GM12873 (cell line): Measurements from ENCODE around the gene ZFYVE9.
A peak's percentile ranks its signal among the peaks of the same experiment; 100 is the strongest.

Experiments used
- CTCF ChIP-seq: IDR thresholded peaks from 2 replicates; pipeline ENCODE4 v1.5.1; 2012; ENCODE audit warnings: low read depth, mild to moderate bottlenecking, moderate library complexity, low read length, control low read depth; ENCODE audit not compliant: insufficient read depth; ENCODE audit errors: missing control alignments

Gene ZFYVE9

GRCh38 chr1:52141513-52142219 is at the start of gene ZFYVE9:
ZFYVE9 (plus strand) TSS chr1:52142089; CDS start chr1:52233207, 91,118 bp downstream.
- peak; percentile 67 for TF ChIP-seq CTCF

DNA sequence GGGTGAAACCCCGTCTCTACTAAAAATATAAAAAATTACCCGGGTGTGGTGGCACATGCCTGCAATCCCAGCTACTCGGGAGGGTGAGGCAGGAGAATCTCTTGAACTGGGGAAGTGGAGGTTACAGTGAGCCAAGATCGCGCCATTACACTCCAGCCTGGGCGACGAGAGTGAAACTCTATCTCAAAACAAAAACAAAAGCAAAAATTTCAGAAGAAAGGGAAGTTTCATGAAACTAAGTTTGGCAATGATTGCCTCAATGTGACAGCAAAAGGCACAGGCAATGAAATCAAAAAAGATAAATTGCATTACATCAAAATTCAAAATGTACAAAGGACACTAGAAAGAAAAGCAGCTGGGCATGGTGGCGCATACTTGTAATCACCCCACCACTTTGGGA is 45.7 kb upstream of the ZFYVE9 start:
- no peak for TF ChIP-seq CTCF

DNA sequence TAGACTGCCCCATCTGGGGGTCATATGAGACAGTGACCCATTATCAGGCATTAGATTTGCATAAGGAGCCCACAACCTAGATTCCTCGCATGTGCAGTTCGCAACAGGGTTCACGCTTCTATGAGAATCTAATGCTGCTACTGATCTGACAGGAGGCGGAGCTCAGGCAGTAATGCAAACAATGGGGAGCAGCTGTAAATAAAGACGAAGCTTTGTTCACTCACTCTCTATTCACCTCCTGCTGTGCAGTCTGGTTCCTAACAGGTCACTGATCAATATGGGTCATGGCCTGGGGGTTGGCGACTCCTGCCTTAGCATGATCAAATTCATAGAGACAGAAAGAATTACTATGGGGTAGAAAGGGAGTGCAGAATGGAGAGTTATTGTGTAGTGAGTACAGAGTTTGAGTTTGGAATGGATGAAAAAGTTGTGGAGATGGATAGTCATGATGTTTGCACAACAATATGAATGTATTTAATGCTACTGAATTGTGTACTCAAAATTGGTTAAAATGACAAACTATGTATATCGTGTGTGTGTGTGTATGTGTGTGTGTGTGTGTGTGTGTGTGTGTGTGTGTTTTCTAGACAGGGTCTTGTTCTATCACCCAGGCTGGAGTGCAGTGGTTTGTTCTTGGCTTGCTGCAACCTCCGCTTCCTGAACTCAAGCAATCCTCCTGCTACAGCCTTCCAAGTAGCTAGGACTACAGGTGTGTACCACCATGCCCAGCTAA is 43.6 kb upstream of the ZFYVE9 start:
- no peak for TF ChIP-seq CTCF

DNA sequence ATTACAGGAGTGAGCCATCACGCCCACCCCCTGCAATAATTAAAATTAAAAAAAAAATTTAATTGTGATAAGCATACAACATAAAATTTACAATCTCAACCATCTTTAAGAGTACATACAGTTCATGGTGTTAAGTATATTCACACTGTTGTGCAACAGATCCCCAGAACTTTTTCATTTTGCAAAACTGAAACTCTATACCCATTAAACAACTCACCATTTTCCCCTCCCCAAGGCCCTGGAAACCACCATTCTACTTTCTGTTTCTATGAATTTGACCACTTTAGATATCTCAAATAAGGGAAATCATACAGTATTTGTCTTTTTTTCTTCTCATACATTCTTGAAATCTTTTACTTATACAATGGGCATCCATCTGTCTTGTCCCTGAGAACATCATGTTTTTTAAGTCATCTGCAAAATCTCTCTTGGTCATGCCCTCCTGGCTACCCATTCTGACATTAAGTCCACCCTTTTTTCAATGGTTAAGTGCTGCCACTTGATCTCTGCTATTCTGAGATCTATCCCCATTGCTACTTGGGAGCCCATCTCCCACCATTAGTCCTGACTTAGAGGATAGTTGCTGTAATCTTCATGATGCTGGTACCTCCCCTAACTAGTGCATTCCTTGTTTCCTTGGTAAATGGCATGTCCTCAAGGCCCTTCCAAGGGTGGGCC is 39.4 kb upstream of the ZFYVE9 start:
- TF ChIP-seq CTCF = no peak

DNA sequence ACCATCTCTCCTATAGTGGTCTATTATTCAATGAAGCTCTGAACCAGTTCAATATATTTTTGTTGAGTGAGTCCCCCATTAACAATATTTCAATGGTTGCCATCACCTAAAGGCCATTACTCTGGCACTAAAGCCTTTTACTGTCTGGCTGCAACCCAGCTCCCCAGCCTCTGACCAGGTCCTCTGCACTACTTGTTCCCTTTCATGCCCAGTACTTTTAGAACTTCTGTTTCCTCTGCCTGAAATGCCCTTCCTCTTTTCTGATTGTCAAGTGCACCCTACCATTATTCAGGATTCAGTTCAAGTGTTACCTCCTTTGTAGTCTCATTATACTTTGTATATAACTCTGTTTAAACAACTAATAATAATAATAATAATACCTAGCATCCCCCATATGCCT is 30.4 kb upstream of the ZFYVE9 start:
- TF ChIP-seq CTCF = no peak

DNA sequence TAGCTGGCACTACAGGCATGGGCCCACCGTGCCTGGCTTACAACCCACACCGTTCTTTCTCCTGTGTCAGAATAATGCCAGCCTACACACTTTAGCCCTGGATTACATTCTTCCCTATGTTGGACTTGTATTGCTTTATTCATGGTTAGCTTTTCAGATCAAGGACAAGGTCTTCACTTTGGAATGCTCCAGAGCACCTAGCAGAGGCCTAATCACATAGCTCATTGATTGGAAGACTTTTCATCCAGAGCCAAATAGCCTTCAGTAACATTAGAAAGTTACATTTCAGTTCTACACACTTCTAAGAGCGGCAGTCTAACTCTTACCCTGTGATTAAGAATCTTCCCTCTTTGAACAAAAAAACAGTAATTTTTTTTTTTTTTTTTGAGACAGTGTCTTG is 29.4 kb upstream of the ZFYVE9 start:
- no peak for TF ChIP-seq CTCF
